SU-DHL-6 (cell line): ENCODE data around the gene TMEM132A.

Experiments used
- CTCF ChIP-seq: fragments of 200-600 bp; sonication (generic); IDR thresholded peaks from one replicate; pipeline ENCODE4 v1.5.1; 2017; ENCODE audit warnings: antibody characterized with exemption, mild to moderate bottlenecking, low read length, moderate library complexity; ENCODE audit not compliant: insufficient read depth, poor library complexity, severe bottlenecking
- EZH2phosphoT487 ChIP-seq: fragments of 200-600 bp; sonication (generic), shearing (Covaris generic); conservative IDR thresholded peaks from 2 replicates; pipeline ENCODE4 v1.6.1; 2018; ENCODE audit warnings: mild to moderate bottlenecking, antibody characterized with exemption, low read length, moderate library complexity, mixed read lengths

- TF ChIP-seq CTCF (no peak), EZH2phosphoT487 (no peak)
Measured at GRCh38 chr11:60918251-60918938, 5.9 kb upstream of the TMEM132A start.
